Epithelial cell of umbilical artery (primary cell): Measurements from ENCODE around the gene PRODH. TPM values are rescaled to one million over a fixed set of nuclear protein-coding genes. Genes with fewer than 3 reads are reported as not detected.

Experiments
- total RNA-seq: library from RNA; depleted of rRNA; stranded (reverse); fragments of >200 nt; gene quantifications from 2 replicates; pipeline ENCODE4 v1.2.3, GENCODE V29; 2014

Gene PRODH
- not detected in 2 replicates for total RNA-seq

GRCh38 chr22:18935889-18936529 lies at the start of gene PRODH:
PRODH (minus strand) TSS chr22:18936293; CDS start chr22:18936287, 6 bp downstream.

DNA sequence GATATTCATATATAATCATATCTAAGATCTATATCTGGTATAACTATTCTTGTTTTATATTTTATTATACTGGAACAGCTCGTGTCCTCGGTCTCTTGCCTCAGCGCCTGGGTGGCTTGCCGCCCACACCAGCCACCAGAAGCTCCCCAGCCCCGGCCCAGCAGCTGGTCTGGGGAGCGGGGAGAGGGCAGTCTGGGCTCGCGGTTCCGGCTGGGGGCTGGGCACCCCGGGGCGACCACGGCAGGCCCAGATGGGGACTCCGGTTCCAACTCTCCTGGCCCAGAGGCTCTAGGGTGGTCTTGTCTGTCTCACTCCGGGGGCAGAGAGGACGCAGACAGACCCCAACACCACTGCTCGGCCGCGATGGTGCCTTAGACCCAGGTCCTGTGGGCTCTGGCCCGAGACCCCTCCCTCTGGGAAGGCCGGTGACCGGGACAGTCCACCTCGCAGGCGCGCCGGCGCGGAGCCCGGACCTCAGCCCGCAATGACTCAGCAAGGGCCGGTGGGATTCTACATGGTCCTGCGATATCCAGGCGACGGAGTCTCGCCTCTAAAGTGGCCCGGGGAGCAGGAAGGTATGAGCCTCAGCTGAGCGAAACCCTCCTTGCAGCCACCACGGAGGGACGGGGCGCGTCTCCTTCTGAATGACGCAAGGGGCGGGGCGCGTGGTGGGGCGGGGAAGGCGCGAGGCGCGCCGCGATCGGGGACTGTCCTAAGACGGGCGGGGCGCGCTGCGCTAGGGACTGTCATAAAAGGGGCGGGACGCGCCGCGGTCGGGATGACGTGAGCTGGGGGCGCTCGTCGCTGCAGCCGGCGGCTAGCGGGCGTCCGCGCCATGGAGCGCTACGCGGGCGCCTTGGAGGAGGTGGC lies 30.3 kb downstream of the PRODH start, which contains the start of gene DGCR6:
Gene DGCR6 (plus strand): TSS at position 781 of the 870 bp plus-strand sequence. CDS start 55 bp downstream, at position 836.

Other genes starting within 250 kb of the PRODH start
- gene DGCR6, start 30.0 kb downstream of the PRODH start, total RNA-seq = 1.9 and 2.4 TPM in 2 replicates
- gene DGCR2, start 186.1 kb upstream of the PRODH start, total RNA-seq = 34.2 and 35.4 TPM in 2 replicates
- gene TSSK2, start 195.0 kb upstream of the PRODH start, total RNA-seq = not detected in 2 replicates
- 10.1 and 13.1 TPM in 2 replicates for gene ESS2, start 208.4 kb upstream of the PRODH start, total RNA-seq
- gene GSC2, start 214.0 kb upstream of the PRODH start, total RNA-seq = not detected in 2 replicates
- 72.6 and 94.5 TPM in 2 replicates for gene SLC25A1, start 242.4 kb upstream of the PRODH start, total RNA-seq